Left renal cortex interstitium (tissue), 4 donors: ENCODE measurements around the gene EVC. TPM values are rescaled to one million over a fixed set of nuclear protein-coding genes. Genes with fewer than 3 reads are reported as not detected.
"Not testable (repeated sequence)": the region's sequence is repeated elsewhere in the genome, so short reads cannot be mapped to it uniquely, and the experiment has no call there.

Experiments used
- DNase-seq, 4 donors: peaks; one replicate each; pipeline ENCODE4 v3.0.0-alpha.2; 2013; ENCODE audit warnings: low read depth in 4 of 4, low spot score in 2 of 4, missing footprints in 1 of 4
- polyA plus RNA-seq, 4 donors: library from polyadenylated mRNA; unstranded; fragments of 120-200 nt; gene quantifications; one replicate each; pipeline ENCODE4 v1.2.1, GENCODE V29; 2013; ENCODE audit not compliant: insufficient read length in 4 of 4

Gene EVC
- polyA plus RNA-seq, 4 donors, result 32.1 to 64.6 (median 44.9) TPM

DNA sequence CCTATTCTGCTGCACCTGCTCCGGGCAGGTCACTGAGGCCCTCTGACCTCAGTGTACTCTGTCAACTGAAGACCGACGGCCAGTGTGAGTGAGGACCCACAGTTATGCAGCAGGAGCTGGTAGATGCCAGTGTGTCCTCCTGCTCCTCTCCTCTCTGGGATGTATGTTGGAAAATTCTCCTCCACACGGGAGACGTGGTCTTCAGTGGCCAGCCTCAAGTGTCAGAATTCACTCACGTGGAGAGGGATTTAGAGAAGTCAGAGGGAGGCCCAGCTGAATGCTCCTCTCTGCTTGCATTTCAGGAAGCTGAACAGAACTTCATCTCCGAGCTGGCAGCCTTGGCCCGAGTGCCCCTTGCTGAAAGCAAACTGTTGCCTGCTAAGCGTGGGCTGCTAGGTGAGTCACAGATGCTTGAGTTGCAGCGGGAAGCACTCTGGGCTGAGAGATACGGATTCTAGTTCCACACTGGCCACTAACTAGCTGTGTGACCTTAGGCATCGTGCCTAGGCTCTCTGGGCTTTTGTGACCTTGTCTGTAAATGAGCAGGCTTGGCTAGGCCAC lies 98.3 kb downstream of the EVC start:
- no peak for DNase-seq

DNA sequence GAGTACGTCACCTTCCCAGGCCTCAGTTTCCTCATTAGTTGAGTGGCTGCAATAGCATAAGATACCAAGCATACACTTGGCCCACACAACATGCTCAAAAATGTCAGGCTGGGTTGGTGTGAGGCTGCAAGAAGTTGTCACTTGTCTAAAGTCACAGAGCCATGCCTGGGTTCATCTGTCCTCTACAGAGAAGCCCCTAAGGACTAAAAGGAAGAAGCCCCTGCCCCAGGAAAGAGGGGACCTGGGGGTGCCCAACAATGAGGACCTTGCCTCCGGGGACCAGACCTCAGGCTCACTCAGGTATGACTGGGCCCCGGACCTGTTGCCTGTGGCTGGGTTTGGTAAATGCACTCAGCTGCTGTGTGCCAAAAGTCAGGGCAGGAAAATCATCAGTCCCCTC lies 99.2 kb downstream of the EVC start:
- DNase-seq, result no peak

DNA sequence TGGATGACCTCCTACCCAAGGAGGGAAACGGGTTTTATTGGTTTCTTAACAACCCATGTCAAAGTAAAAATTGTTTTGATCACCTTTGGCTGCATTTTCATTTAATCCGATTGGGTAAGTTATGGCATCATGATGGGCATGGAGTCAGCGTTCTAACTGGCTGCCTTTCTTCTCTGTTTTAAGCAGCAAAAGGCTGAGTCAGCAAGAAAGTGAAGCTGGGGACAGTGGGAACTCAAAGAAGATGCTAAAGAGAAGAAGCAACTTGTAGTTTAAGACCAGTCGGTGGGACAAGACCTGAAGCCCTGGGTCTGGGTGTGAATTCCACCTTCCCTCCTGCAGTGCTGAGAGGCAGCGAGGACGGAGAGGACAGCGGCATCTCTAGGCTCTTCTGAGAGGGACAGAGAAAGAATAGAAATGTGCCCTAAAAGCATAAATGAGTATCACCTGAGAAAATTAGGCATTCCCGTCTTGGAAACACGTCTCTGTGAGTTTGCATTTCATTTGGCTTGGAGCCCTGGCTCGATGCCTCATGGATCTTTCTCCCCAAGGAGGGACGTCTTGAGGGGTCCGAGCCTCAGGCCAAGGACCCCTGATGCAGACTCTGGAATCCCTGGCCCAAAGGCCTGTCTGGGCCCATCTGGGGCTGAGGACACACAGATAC lies 99.9 kb downstream of the EVC start:
- no peak for DNase-seq

DNA sequence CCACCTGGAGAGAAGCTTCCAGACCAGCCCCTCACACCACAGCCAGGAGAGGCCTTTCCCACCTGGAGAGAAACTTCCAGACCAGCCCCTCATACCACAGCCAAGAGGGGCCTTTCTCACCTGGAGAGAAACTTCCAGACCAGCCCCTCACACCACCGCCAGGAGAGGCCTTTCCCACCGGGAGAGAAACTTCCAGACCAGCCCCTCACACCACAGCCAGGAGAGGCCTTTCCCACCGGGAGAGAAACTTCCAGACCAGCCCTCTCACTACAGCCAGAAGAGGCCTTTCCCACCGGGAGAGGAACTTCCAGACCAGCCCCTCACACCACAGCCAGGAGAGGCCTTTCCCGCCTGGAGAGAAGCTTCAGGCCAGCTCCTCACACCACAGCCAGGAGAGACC lies 101.1 kb downstream of the EVC start:
- not testable (repeated sequence) for DNase-seq

DNA sequence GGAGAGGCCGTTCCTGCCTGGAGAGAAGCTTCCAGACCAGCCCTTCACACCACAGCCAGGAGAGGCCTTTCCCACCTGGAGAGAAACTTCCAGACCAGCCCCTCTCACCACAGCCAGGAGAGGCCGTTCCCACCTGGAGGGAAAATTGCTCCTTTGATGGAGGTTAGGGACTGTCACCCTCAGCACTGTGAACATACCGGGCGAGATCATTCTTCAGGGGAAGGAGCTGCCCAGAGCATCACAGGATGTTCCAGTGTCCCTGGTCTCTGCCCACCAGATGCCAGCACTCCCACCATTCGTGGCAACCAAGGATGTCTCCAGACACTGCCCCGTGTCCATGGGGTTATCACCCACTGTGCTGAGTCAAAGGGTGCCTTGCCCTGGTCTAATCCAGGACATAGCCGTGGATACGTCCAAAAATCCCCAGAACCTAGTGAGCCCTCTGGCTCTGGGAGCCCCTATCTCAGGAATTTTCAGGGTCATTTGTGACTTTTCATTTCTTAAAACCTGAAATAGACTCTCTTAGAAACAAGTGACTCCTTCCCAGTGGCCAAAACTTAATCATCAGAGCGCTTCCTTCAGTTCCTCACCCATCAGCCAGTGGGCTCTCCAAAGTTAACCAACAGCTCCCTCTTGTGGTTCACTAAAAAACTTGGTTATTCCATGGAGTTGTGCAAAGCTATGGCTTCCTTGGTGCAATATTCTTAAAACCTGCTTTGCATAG lies 101.7 kb downstream of the EVC start:
- peak in 3 of 4 donors; percentile 18 to 68 (median 18) for DNase-seq

DNA sequence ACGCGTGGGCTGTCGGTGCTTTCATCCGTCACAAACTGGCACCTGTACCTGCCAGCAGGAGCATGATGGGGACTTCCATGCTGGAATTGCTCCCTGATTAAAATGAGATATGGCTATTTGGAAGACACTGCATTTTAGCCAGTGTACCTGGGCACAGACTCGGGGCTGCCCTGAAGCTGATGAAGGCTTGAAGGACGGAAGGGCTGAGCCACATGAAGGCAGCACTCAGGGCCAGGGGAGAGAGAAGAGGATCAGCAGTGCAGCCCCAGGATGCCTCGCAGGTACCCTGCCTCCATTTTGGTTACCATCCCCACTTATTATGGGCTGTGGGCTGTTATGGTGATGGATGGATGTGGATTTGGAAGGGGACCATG lies 102.9 kb downstream of the EVC start:
- DNase-seq, result no peak

DNA sequence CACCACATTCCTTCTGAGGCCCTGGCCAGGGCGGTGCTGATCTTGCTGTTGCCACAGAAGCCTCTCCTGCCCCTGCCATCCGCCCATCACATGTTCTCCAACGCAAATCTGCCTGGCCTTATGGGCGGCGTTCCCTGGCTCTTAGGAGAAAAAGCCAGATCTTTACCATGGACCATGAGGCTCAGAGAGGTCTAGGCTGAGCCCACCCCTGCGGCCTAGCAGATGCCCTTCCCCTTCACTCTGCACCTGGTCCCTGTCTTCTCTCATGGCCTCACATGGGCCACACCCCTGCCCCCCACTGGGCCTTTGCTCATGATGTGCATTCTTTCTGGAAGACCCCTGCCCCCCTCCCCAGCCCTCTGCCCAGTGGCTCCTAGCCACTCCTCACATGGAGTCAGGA lies 103.4 kb downstream of the EVC start:
- no peak for DNase-seq

DNA sequence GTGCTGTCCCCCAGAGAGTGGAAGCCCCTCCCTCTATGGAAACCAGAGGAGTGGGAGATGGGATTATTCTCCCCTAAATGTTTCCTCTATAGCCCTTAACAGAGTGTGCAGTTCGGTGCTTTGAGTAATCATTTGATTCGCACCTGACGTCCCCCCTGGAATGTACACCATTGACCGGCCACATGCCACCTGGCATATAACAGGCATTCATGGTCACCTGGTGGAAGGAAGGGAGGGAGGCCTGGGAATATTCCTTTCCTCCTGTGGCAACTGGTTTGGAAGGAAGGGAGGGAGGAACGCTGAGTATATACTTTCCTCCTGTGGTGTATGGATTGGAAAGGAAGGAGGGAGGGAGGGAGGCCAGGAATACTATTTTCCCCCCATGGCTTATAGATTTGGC lies 104.6 kb downstream of the EVC start:
- DNase-seq, result no peak

DNA sequence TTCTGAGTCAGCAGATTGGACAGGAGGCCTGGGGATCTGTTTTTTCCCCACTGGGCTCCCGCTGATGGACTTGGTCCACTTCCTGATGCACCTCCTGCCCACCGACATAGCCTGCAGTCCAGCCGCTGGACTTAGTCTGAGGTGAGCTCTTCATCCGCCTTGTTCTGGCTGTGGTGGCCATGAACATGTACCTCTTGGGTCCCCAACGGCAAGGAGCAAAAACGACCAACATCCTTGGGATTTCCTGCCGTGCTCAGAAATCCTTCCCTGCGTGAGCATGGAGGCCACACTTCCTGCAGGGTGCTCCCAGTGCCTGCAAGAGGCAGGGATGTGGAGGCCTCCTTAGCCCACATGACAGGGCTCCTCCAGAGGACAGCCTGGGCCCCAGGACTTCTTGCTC lies 105.1 kb downstream of the EVC start:
- no peak for DNase-seq

DNA sequence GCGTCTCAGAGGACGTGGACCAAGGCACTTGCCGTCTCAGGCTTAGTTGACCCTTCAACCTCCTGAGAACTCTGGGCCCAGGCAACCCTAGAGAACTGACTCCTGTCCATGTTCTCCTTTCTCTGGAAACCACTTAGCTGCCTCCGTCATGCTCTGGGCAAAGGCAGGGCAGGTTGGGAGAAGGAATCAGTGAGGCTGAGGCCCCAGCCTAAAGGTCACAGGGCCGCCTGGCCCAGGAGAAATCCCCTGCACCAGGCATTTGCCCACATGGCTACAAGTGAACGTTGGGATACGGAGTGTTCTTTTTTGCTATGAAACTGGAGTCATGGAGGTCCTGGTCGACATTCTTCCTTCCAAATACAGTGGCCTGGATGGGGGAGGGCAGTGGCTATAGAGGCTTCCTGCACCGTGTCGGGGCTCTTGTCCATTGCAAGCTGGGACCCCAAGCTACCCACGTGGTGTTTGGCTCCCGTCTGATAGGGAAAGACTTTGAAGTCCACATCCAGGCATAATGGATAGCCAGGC lies 105.9 kb downstream of the EVC start:
- DNase-seq, result no peak

DNA sequence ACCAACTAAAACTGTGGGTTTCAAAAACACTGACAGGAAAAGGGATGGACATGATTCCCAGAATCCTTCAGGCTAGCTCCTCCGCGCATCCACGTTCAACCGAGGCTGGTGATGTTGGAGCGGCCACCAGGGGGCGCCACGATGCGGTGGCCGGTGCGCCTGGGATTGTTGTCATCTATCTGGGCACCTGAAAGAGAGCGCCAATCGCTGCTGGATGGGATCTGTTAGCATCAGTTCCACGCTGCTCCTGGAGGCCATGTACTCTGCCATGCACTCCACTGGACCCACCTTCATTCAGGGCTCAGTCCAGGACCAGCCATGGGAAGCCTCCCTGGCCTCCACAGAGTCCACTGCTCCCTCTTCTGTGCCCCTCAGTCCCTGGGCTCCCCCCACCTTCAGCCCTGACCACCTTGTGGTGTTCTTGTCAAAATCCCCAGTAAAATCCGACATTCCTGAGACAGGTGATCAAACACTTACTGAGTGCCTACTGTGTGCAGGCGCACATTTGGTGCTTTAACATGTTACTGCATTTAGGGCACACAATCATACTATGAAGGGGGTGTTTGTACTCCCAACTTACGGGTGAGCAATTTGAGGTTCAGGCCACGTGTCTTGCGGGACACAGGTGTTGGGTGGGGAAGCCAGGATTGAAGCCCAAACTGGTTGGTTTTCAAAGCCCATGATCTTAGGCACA lies 110.8 kb downstream of the EVC start:
- DNase-seq, result no peak

DNA sequence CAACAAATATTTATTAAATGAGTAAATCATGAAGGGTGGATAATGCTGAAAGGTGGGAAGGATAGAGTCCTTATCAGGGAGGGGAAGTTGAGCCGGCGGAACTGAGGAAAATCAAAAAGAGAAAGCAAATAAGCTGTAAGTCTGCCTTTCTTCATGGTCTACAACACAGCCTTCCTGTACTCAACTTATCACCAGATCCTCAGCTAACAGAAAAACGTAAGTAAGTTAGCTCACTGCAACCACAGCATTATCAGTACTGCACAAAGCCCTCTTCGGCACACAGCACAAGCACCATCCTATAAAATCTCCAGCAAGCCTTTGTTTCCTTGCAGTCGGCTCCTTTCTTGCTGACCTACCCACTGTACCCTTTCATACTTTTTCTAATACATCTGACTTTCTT lies 111.6 kb downstream of the EVC start:
- DNase-seq, result no peak

DNA sequence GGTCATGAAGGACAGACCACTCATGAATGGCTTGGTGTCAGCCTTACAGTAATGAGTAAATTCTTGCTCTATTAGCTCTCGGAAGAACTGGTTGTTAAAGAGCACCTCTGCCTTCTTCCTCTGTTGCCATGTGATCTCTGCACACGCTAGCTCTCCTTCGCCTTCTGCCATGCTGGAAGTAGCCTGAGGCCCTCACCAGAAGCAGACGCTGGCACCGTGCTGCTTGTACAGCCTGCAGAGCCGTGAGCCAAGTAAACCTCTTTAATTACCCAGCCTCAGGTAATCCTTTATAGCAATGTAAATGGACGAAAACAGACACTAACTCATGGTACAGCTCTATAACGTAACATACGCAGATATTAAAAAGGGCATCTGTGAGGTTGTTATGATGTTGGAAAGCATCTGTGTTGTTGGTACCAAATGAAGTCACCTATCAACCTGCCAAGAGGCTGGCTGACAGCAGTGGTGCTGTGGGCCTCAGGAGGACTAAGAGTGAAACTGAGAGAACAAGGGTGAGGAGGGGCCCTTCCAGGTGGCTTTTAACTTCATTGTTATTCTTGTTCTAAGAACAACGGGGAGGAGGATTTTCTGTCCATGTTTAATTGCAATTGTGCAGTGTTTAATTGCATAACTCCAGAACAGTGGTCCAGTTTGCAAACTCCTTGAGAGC lies 112.7 kb downstream of the EVC start:
- no peak for DNase-seq

DNA sequence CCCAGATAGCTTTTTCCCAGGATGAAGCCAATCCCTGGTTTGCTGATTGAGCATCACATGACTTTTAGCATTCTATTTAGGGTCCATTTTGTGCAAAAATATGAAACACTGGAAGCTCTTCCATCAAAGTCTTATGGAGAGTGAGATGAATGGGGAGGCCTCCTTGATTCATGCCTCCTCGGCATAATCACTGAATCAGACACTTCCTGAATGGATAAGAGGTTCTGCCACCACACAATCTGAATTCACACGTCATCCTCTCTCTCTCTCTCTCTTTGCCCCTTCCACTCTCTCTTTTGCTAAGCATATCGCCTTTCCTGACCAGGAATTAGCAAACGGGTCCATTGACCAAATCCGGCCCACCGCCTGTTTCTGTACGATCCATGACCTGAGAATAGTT lies 113.2 kb downstream of the EVC start:
- no peak for DNase-seq

DNA sequence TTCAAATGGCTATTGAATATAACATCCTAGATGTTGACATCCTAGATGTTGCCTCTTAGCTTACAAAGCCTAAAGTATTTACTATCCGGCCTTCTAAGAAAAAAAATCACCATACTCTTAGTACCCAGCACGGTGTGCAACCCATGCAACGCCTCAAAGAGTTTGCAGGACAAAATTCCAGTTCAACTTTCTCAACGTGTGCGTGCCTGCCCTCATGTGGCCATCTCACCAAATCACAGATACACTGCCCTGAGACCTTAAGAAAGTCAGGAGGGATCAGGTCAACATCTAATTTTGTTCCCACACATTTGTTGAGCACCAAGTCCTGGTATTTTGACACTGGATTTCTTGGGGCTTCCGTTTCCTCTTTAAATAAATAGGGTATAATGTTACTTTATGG lies 113.6 kb downstream of the EVC start:
- DNase-seq, result no peak

DNA sequence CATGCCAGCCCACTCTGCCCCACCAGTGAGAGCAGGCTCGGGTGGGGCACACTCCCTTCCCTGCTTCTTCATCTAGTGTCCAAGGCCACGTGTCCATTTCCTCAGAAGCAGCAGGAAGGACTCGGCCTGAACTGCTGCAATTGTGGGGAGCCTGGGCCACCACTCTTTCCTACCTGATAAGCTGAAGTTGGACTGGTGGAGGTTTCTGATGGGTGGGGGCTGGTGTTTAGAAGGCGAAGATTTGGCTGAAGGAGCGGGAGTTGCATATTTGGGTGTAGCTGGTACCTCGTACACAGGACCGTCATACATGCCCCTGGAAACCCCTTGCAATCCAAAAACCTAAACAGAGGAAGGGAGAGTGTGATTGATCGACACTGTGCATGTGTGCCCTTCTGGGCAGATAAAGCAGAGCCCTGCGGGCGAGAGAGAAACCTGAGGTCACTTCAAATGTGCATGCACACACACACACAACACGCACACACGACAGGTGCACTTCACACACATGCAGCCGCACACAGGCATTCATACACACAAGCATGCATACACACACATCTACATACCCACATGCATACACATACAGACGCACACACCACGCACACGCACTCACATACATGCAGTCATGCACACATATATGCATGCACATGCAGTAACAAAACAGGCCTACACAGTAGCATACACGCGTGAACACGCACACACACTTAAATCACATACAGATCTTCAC lies 114.5 kb downstream of the EVC start:
- DNase-seq, result no peak

DNA sequence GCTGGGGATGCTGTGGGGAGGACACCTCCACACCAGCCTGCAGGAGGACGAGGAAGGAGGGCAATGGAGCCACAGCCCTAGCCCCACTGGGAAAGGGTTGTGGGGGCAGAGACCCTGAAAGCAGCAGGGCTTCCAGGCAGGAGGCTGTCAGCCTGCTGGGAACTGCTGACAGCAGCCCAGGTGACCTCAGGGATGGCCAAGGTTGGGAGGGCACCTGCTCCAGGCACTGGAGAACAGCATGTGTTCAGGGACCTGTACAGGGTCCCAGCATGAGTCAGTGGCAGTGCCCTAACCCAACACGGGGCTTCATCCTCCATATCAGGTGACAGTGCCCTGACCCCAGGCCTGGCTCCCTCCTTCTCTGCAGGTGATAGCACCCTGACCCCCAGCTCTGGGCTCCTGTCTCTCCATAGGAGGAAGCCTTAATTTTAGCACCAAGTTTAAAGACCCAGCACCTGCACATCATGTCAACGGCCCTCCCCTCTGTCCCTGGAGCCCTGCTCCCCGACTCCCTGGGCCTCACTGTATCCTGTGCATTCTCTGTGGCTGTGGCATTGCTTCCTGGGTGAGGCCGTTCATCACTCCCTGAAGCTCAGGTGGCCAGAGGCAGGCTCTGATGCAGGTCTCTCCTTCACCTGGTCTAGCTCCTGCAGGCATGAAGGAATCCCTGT lies 115.6 kb downstream of the EVC start:
- no peak for DNase-seq

DNA sequence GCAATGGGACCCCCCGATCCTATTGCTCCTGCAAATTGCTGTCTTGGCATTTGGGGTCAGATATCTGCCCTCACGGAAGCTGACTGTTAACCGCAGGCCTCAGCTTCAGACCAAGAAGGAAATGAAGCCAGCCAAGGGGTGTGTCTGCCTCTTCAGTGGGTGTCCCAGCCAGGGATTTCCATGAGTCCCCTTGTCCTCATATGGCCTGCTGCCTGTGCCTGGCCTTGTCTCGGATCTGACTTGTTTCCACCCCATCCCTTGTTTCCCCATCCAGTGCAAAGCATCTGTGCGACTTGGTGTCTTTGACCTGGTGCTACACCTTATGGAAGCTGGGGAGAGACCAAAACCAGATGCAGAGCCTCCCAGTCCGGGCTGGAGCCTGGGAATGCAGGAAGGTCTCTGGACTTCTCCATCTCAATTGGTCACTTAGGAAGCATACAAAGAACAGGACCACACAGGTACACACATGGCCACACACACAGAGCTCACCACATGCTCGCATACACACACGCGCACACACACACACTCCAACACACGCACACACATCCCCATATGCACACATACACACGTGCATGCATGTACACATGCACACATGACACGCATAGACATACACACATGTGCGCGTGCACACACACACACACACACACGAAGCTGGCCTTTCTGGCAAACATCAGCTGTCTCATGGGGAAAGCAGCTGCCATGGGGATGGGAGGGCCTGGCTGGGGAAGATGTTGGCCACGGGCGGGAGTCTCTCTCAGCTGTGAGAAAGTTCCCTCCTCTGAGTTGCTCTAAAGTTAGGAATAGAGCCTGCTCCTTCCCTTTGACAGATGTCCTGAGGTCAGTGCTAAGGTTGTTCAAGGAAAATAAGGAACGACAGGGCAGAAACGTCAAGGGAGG lies 116.4 kb downstream of the EVC start:
- no peak for DNase-seq

DNA sequence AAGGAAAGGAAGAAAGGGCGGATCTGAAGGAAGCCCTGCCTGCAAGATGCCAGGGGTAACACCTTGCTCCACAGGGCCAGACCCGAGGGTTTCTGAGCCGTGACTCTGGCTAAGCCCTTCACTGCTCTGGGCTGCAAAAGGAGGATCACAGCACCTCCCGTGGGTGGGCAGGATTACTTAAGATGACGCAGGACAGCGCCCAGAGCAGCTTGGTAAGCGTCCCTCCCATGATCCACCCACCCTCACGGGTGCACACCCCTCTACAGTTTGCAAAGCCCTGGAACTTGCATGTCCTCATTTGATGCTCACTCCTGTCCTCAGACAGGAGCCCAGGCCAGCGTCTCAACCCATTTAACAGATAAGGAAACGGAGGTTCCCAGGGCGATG lies 117.0 kb downstream of the EVC start:
- DNase-seq, result no peak
